HCT116 (cell line): Measurements from ENCODE around the gene CLEC11A.

Experiments used
- ZNF274 ChIP-seq: fragments of 200-500 bp; sonication (Bioruptor generic); IDR thresholded peaks from 2 replicates; pipeline ENCODE4 v1.6.1; 2014; ENCODE audit warnings: mild to moderate bottlenecking, low read depth, low read length, inconsistent platforms
- TF ChIP-seq, protein P1 (sequence below): IDR thresholded peaks from 2 replicates; pipeline ENCODE4 v1.6.1; 2012

DNA sequence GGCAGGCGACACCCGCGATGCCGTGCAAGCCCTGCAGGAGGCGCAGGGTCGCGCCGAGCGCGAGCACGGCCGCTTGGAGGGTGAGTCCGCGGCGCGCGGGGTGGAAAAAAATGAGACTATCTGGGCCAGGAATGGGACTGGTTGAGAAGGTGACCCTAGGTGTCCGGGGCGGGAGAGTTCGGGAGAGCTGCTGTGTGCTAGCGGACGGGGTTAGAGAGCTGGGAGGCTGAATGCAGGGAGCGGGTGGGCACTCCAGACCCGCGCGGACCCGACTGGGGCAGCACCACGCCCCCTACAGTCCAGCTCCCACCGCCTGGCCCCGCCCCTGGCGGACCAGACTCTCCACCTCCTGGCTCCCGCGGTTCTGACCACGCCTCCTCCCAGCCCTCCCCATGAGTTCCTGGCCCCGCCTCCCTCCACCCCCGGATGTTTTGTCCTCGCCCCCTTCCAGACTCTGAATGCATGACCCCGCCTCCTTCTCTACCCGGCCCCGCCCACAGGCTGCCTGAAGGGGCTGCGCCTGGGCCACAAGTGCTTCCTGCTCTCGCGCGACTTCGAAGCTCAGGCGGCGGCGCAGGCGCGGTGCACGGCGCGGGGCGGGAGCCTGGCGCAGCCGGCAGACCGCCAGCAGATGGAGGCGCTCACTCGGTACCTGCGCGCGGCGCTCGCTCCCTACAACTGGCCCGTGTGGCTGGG is 1.5 kb downstream of the CLEC11A start:
- no peak for TF ChIP-seq ZNF274
- TF ChIP-seq, protein P1, sequence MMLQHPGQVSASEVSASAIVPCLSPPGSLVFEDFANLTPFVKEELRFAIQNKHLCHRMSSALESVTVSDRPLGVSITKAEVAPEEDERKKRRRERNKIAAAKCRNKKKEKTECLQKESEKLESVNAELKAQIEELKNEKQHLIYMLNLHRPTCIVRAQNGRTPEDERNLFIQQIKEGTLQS = no peak
